ENCODE results near the gene FBXO44. TPM values are rescaled to one million over a fixed set of nuclear protein-coding genes. Genes with fewer than 3 reads are reported as not detected.

The FBXO44 gene
- total RNA-seq, 1 experiment from 2014 or later = not detected

- Histone ChIP-seq H3K27me3 (no peaks in the 10 kb centered on the region), H3K9me3 (replicated peaks) (no peaks in the 10 kb centered on the region), H3K4me1 (no peaks in the 10 kb centered on the region), H3K4me3 (no peak overlapping the region), H3K36me3 (no peaks in the 10 kb centered on the region), H3K27ac (no peak overlapping the region)
- DNase-seq = no peak
Observed at GRCh38 chr1:11659748-11660147, 5.1 kb downstream of the FBXO44 start.

- Histone ChIP-seq H3K9me3 (replicated peaks) (no peaks in the 10 kb centered on the region), H3K36me3 (no peaks in the 10 kb centered on the region), H3K4me1 (no peaks in the 10 kb centered on the region), H3K27ac (no peak overlapping the region), H3K27me3 (no peaks in the 10 kb centered on the region), H3K4me3 (no peak overlapping the region)
- no peak for DNase-seq
Observed at GRCh38 chr1:11661103-11661502, 6.4 kb downstream of the FBXO44 start.

GRCh38 chr1:11664336-11665065 is 9.8 kb downstream of the FBXO44 start:
- H3K27me3 ChIP-seq = no peaks in the 10 kb centered on the region
- no peak overlapping the region for H3K27ac ChIP-seq
- no peak for DNase-seq
- no peaks in the 10 kb centered on the region for H3K36me3 ChIP-seq
- no peak overlapping the region for H3K4me3 ChIP-seq
- H3K9me3 ChIP-seq (replicated peaks) = no peaks in the 10 kb centered on the region
- H3K4me1 ChIP-seq = no peaks in the 10 kb centered on the region

- Histone ChIP-seq H3K36me3 (peaks cover 5% of the 10 kb centered on the region; the same call in 1 of the 2 replicates), H3K4me1 (no peaks in the 10 kb centered on the region), H3K9me3 (replicated peaks) (no peaks in the 10 kb centered on the region), H3K4me3 (no peak overlapping the region), H3K27ac (no peak overlapping the region), H3K27me3 (no peaks in the 10 kb centered on the region)
- no peak for DNase-seq
Observed at GRCh38 chr1:11668516-11668915, 13.8 kb downstream of the FBXO44 start.

DNA sequence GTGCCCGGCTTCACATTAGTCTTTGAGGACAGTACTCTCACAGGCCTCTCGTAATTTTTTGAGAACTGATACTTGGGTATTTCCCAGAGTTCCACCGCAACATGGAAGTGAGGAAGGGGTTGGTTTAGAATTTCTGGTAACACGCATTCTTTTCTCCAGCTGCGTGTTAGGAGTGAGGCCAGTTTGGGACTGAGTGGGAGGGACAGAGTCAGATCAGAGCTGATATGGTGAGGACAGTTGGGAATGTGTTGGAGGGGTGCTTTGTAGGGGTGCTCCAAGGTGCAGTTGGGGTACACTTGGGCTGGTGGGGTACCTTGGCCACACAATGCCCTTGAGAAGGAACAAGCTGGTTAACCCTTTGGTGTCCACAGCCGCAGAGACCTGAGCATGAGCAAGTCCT is 16.1 kb downstream of the FBXO44 start:
- Histone ChIP-seq H3K9me3 (replicated peaks) (no peaks in the 10 kb centered on the region), H3K4me3 (no peak overlapping the region), H3K4me1 (no peaks in the 10 kb centered on the region), H3K27ac (no peak overlapping the region), H3K36me3 (peaks cover 27% of the 10 kb centered on the region), H3K27me3 (no peaks in the 10 kb centered on the region)
- DNase-seq = no peak

DNA sequence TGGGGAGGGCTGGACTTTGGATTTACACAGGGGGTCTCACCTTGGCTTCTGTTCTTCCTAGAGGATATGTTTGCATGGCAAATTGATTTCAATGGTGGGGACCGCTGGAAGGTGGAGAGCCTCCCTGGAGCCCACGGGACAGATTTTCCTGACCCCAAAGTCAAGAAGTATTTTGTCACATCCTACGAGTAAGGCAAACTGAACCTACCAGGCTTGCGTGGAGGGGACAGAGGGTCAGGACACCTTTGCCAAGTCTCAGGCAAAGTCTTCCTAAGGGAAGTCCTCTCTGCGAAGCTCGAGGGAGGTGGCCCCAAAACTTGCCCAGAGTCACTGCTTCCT is 16.5 kb downstream of the FBXO44 start:
- peaks cover 30% of the 10 kb centered on the region for H3K36me3 ChIP-seq
- no peak overlapping the region for H3K4me3 ChIP-seq
- H3K27ac ChIP-seq = no peak overlapping the region
- DNase-seq = no peak
- no peaks in the 10 kb centered on the region for H3K9me3 ChIP-seq (replicated peaks)
- H3K4me1 ChIP-seq = no peaks in the 10 kb centered on the region
- no peaks in the 10 kb centered on the region for H3K27me3 ChIP-seq

- no peak for DNase-seq
Observed at GRCh38 chr1:11671544-11672286, 17.0 kb downstream of the FBXO44 start.

GRCh38 chr1:11673089-11673769 is 18.6 kb downstream of the FBXO44 start:
- no peak overlapping the region for H3K27ac ChIP-seq
- no peak for DNase-seq
- peaks cover 40% of the 10 kb centered on the region for H3K36me3 ChIP-seq
- H3K9me3 ChIP-seq (replicated peaks) = no peaks in the 10 kb centered on the region
- H3K4me3 ChIP-seq = no peak overlapping the region
- no peaks in the 10 kb centered on the region for H3K4me1 ChIP-seq
- H3K27me3 ChIP-seq = no peaks in the 10 kb centered on the region

More at GRCh38 chr1:11671544-11672286, 17.0 kb downstream of the FBXO44 start:
- no peaks in the 10 kb centered on the region for H3K9me3 ChIP-seq (replicated peaks)
- H3K4me3 ChIP-seq = no peak overlapping the region
- H3K4me1 ChIP-seq = no peaks in the 10 kb centered on the region
- H3K27me3 ChIP-seq = no peaks in the 10 kb centered on the region
- peaks cover 34% of the 10 kb centered on the region for H3K36me3 ChIP-seq
- no peak overlapping the region for H3K27ac ChIP-seq

DNA sequence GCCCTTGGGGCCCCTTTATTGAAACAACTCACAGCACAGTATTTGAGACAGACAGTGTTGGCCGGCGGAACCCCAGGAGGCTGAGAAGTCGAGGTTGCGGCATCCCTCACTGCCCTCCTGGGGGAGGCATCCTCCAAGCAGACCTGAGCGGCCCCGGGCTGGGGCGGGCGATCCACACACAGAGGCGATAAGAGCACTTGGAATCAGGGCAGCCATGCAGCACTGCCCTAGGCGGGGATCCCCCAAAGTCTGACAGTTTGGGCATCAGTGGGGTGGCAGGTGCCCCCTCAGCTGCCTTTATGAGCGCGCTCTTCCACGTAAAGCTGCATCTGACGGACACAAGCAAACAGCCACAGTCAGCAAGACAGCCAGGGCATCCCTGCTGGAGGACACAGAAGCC is 19.8 kb downstream of the FBXO44 start:
- DNase-seq = no peak
- no peaks in the 10 kb centered on the region for H3K9me3 ChIP-seq (replicated peaks)
- no peak overlapping the region for H3K27ac ChIP-seq
- H3K4me1 ChIP-seq = no peaks in the 10 kb centered on the region
- H3K4me3 ChIP-seq = no peak overlapping the region
- H3K27me3 ChIP-seq = no peaks in the 10 kb centered on the region
- peaks cover 43% of the 10 kb centered on the region for H3K36me3 ChIP-seq

- H3K27me3 ChIP-seq = no peaks in the 10 kb centered on the region
- H3K36me3 ChIP-seq = peaks cover 43% of the 10 kb centered on the region
- DNase-seq = no peak
- H3K4me1 ChIP-seq = no peaks in the 10 kb centered on the region
- H3K27ac ChIP-seq = no peak overlapping the region
- H3K4me3 ChIP-seq = no peak overlapping the region
- H3K9me3 ChIP-seq (replicated peaks) = no peaks in the 10 kb centered on the region
Observed at GRCh38 chr1:11675325-11675724, 20.6 kb downstream of the FBXO44 start.

- Histone ChIP-seq H3K4me1 (no peaks in the 10 kb centered on the region), H3K27me3 (no peaks in the 10 kb centered on the region), H3K4me3 (no peak overlapping the region), H3K9me3 (replicated peaks) (no peaks in the 10 kb centered on the region), H3K36me3 (peaks cover 43% of the 10 kb centered on the region), H3K27ac (no peak overlapping the region)
- no peak for DNase-seq
Observed at GRCh38 chr1:11676386-11677103, 21.9 kb downstream of the FBXO44 start.

- Histone ChIP-seq H3K36me3 (peaks cover 39% of the 10 kb centered on the region), H3K27ac (no peak overlapping the region), H3K4me3 (no peak overlapping the region), H3K9me3 (replicated peaks) (no peaks in the 10 kb centered on the region), H3K4me1 (peaks cover 4% of the 10 kb centered on the region; the same call in 1 of the 2 replicates), H3K27me3 (no peaks in the 10 kb centered on the region)
- no peak for DNase-seq
Observed at GRCh38 chr1:11678442-11678841, 23.8 kb downstream of the FBXO44 start.

DNA sequence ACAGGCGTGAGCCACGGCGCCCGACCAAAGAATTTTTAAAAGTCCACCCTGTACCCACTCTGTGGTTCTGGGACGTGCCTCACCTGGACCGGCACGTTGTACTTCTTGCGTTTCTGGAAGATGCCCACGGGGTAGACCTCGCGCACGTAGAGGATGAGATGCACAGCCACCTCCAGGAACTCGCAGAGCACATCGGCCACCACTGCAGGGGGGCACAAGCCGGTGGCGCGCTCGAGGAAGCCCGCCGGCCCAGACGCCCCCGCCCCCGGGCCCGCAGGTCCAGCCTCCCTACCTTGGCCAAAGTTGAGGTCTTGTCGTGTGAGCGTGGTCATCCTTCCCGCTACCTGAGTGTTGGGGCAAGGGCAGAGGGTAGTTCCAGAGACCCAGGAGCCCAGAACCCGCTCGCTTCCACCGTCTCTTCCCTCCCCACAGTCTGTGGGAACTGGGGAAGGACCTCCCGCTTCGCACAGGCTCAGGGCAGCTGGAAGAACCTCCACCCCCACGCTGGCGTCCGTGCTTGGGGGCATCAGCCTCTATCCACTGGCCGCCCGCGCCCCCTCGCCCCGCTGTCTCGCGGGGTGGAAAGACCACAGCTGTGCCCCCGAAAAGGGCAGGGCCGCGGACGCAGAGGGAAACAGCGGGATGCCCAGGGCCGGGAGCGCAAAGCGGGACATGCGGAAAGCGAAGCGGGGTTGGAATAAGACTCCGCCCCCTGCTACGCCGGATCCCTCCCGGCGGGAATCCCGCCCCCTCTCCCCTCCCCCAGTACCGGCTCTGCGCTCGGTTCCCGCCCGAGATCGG is 25.8 kb downstream of the FBXO44 start:
- Histone ChIP-seq H3K9me3 (replicated peaks) (no peaks in the 10 kb centered on the region), H3K4me1 (peaks cover 4% of the 10 kb centered on the region; the same call in 1 of the 2 replicates), H3K36me3 (peaks cover 18% of the 10 kb centered on the region), H3K27ac (peak overlapping the region; percentile 66), H3K27me3 (no peaks in the 10 kb centered on the region), H3K4me3 (peak overlapping the region; percentile 84)
- peak in 1 of 2 experiments; percentile 71 for DNase-seq

Measured in SJCRH30 (cell line).